Right lobe of liver (tissue), 6 donors: ENCODE data around the gene AKR1C3. TPM values are rescaled to one million over a fixed set of nuclear protein-coding genes. Genes with fewer than 3 reads are reported as not detected.
"Not testable (repeated sequence)": the region's sequence is repeated elsewhere in the genome, so short reads cannot be mapped to it uniquely, and the experiment has no call there.

Source experiments
- ATAC-seq, 4 donors: fragments of 200-7000 bp; cut with Tn5 transposase; one replicate each; pipeline ENCODE4 v1.9.1; 2020; ENCODE audit warnings: mild to moderate bottlenecking in 4 of 4, moderate library complexity in 4 of 4
- DNase-seq, 3 donors: peaks; one replicate each; pipeline ENCODE4 v3.0.0-alpha.2; 2020
- H3K27ac ChIP-seq, 3 donors: fragments of 200-600 bp; one replicate each; pipeline ENCODE4 v1.8.0; 2022
- H3K27me3 ChIP-seq, 2 donors: fragments of 200-600 bp; one replicate each; pipeline ENCODE4 v1.8.0; 2022
- H3K36me3 ChIP-seq, 4 donors: fragments of 200-600 bp; sonication (generic) in 1 of 4; one replicate each; pipeline versions ENCODE4 v1.5.1 to v1.8.0; 2017 to 2022; ENCODE audit warnings: control low read depth in 1 of 4
- H3K4me1 ChIP-seq, 4 donors: fragments of 200-600 bp; sonication (generic) in 1 of 4; one replicate each; pipeline versions ENCODE4 v1.5.1 to v1.8.0; 2017 to 2022; ENCODE audit warnings: control low read depth in 1 of 4
- H3K4me3 ChIP-seq, 3 donors: fragments of 200-600 bp; one replicate each; pipeline ENCODE4 v1.8.0; 2022
- H3K9me3 ChIP-seq, 4 donors: fragments of 200-600 bp; sonication (generic) in 1 of 4; one replicate each; pipeline versions ENCODE4 v1.5.1 to v1.8.0; 2017 to 2022; ENCODE audit warnings: control low read depth in 1 of 4
- POLR2A ChIP-seq: fragments of 450-650 bp; IDR thresholded peaks from one replicate; pipeline ENCODE4 v1.6.1; 2017; ENCODE audit warnings: antibody characterized with exemption, mild to moderate bottlenecking
- WGBS: methylation state at CpG from one replicate; pipeline ENCODE4 v1.1.6; 2018; ENCODE audit warnings: low coverage, low lambda C conversion rate; ENCODE audit not compliant: insufficient coverage; ENCODE audit errors: missing lambda C conversion rate; 5-methylcytosine and 5-hydroxymethylcytosine counted together
- intact Hi-C, 2 donors: fragments of 100-400 bp; cut with DNase I; formaldehyde crosslinking; loops; one replicate each; pipeline versions ENCODE4 v1.11.2 to v1.14.1; 2022
- total RNA-seq, 6 experiments: library from RNA; depleted of rRNA in 2 of 6; stranded (reverse); fragments of >200 nt in 2 of 6; fragmentation: NEBNext Ultra II Directional in 3 of 6; extraction: Animal tissue kit (Norgen Biotek cat#: 25700) in 3 of 6; gene quantifications; one replicate each; pipeline versions ENCODE4 v1.1.0 to v1.2.4, GENCODE V29; 2016 to 2023
- TF ChIP-seq, protein P1 (sequence below), 4 donors: fragments of 200-600 bp in 3 of 4; fragments of 450-650 bp in 1 of 4; IDR thresholded peaks; one replicate each; pipeline versions ENCODE4 v1.5.1 to v1.8.0; 2016 to 2022; ENCODE audit warnings: antibody characterized with exemption in 4 of 4, mild to moderate bottlenecking in 2 of 4
- donor health status: DM: no; HTN: yes; CAD: no.
- donor health status: DM: no; HTN: no; CAD: no.
- donor health status: DM: no; HTN: no; CAD: no.
- donor health status: DM: no; HTN: yes; CAD: no.
- donor health status: DM: no; HTN: yes; CAD: no.

AKR1C3 gene
- total RNA-seq, 6 experiments from 2014 or later: 169 to 782 (median 334) TPM

DNA sequence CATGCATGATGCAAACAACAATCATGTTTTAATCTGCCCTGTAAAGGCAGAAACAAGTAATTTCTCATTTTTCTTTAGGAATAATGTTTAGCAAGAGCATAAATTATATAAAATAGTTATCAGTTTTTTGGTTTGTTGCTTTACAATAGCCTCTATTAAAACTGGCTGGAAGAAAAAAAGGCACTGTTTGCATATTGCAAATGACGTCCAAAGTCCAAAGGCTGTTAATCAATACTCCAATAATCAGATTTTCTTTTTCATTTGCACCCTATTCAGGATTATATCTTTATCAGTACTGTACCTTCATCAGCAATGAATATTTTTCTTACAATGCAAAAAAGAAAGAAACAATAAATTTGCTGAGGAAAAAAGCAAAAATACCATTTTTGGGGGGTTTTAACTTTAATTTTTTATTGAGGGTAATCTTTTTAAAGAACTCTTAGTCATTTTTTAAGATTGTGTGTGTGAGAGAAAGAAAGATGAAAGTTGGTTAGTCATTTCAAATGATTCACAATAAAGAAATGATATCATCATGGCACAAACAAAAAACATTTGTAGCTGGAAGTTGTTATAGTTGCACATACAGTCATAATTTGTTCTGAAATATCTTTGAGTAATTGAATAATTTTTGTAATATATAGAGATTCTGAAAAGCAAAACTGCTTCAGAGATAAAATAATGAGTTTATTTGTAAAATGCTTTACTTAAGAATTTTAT is 46.1 kb upstream of the AKR1C3 start:
- Histone ChIP-seq H3K27ac (peak overlapping the region in 1 of 3 donors; percentile 31), H3K4me1 (peaks cover 0 to 56% (median 19%) of the 10 kb centered on the region in 4 donors), H3K27me3 (no peaks in the 10 kb centered on the region), H3K4me3 (no peak overlapping the region), H3K9me3 (no peaks in the 10 kb centered on the region), H3K36me3 (no peaks in the 10 kb centered on the region)
- ATAC-seq (no peak), DNase-seq (no peak)
- WGBS: 43% methylated on average over 1 of the region's 1 CpG
- TF ChIP-seq, protein P1, sequence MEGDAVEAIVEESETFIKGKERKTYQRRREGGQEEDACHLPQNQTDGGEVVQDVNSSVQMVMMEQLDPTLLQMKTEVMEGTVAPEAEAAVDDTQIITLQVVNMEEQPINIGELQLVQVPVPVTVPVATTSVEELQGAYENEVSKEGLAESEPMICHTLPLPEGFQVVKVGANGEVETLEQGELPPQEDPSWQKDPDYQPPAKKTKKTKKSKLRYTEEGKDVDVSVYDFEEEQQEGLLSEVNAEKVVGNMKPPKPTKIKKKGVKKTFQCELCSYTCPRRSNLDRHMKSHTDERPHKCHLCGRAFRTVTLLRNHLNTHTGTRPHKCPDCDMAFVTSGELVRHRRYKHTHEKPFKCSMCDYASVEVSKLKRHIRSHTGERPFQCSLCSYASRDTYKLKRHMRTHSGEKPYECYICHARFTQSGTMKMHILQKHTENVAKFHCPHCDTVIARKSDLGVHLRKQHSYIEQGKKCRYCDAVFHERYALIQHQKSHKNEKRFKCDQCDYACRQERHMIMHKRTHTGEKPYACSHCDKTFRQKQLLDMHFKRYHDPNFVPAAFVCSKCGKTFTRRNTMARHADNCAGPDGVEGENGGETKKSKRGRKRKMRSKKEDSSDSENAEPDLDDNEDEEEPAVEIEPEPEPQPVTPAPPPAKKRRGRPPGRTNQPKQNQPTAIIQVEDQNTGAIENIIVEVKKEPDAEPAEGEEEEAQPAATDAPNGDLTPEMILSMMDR (IDR thresholded peaks at IDR 0.05): no peak
- TF ChIP-seq POLR2A: no peak
- intact Hi-C loops: no loop called here

DNA sequence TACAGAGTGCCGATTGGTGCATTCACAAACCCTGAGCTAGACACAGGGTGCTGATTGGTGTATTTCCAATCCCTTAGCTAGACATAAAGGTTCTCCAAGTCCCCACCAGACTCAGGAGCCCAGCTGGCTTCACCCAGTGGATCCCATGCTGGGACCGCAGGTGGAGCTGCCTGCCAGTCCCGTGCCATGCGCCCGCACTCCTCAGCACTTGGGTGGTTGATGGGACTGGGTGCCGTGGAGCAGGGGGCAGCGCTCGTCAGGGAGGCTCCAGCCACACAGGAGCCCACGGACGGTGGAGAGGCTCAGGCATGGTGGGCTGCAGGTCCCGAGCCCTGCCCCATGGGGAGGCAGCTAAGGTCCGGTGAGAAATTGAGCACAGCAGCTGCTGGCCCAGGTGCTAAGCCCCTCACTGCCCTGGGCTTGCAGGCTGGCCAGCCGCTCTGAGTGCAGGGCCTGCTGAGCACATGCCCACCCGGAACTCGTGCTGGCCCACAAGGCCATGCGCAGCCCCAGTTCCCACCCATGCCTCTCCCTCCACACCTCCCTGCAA is 41.2 kb upstream of the AKR1C3 start:
- H3K9me3 ChIP-seq, H3K27me3 ChIP-seq, intact Hi-C loops, DNase-seq, H3K4me3 ChIP-seq, ATAC-seq, H3K27ac ChIP-seq, H3K36me3 ChIP-seq: not testable (repeated sequence)
- WGBS: 100% methylated on average over 1 of the region's 16 CpGs
- H3K4me1 ChIP-seq: peaks cover 0 to 18% (median 2%) of the 10 kb centered on the region in 4 donors

DNA sequence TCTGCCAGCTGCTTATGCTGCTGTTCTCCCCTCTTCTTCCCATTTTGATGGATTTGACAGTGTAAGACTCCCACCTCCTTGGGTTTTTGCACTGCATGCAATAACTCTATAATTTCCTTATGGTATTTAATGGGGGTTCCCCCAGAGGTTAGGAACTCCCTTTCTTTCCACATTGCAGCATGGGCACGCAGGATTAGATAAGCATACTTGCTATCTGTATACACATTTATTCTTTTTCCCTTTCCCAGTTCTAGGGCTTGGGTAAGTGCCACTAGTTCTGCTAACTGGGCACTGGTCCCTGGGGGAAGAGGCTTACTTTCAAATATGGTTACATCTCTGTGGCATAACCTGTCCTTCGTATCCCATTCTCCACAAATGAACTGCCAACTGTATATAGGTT is 39.4 kb upstream of the AKR1C3 start:
- H3K4me3 ChIP-seq, H3K4me1 ChIP-seq, H3K36me3 ChIP-seq, H3K27ac ChIP-seq, ATAC-seq, intact Hi-C loops, H3K9me3 ChIP-seq, DNase-seq, H3K27me3 ChIP-seq: not testable (repeated sequence)
- 67% methylated on average over 2 of the region's 2 CpGs for WGBS

DNA sequence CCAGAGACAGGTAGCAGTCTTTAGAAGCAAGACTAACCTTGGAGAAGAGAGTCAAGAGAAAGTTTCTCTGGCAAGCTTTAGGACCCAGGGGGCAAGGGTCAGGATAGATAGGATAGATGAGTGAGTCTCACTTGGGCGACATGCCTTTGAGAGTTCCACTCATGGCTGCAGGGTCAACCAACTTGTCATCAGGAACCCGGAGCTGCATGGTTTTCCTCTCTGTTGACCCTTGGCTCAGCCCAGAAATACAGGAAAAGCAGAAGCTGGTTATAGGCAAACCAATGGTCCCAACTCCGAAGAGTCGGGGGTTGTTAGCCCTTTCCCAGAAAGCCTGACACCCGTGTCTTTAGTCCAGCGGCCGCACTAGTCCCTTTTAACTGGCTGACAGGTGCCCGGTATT is 34.9 kb upstream of the AKR1C3 start:
- H3K27ac ChIP-seq, DNase-seq, H3K4me3 ChIP-seq, intact Hi-C loops, H3K9me3 ChIP-seq, H3K36me3 ChIP-seq, H3K27me3 ChIP-seq, ATAC-seq, H3K4me1 ChIP-seq: not testable (repeated sequence)
- WGBS: 77% methylated on average over 2 of the region's 8 CpGs

DNA sequence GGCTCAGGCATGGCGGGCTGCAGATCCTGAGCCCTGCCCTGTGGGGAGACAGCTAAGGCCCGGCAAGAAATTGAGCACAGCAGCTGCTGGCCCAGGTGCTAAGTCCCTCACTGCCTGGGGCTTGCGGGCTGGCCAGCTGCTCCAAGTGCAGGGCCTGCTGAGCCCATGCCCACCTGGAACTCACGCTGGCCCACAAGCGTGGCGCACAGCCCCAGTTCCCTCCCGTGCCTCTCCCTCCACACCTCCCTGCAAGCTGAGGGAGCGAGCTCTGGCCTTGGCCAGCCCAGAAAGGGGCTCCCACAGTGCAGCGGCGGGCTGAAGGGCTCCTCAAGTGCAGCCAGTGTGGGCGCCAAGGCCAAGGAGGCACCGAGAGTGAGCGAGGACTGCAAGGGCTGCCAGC is 33.4 kb upstream of the AKR1C3 start:
- H3K4me1 ChIP-seq, ATAC-seq, intact Hi-C loops, H3K27me3 ChIP-seq, DNase-seq, H3K4me3 ChIP-seq, H3K36me3 ChIP-seq, H3K27ac ChIP-seq, H3K9me3 ChIP-seq: not testable (repeated sequence)
- WGBS: no CpG with 5 or more reads among the region's 13 CpGs

DNA sequence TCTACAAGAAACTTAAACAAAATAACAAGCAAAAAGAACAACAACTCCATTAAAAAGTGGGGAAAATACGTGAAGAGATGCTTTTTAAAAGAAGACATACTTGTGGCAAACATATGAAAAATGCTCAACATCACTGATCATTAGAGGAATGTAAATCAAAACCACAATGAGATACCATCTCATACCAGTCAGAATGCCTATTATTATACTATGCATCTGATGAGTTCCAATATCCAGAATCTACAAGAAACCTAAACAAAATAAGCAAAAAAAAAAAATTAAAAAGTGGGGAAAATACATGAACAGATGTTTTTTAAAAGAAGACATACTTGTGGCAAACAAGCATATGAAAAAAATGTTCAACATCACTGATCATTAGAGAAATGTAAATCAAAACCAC is 29.6 kb upstream of the AKR1C3 start:
- TF ChIP-seq, protein P1 (IDR thresholded peaks at IDR 0.05): no peak
- no peak for TF ChIP-seq POLR2A
- WGBS: 85% methylated on average over 1 of the region's 1 CpG
- intact Hi-C loops: no loop called here

More for the DNA sequence above, 29.6 kb upstream of the AKR1C3 start:
- H3K9me3 ChIP-seq: no peaks in the 10 kb centered on the region
- ATAC-seq (no peak), DNase-seq (no peak)
- no peak overlapping the region for H3K27ac ChIP-seq
- H3K4me1 ChIP-seq: peaks cover 0 to 25% (median 2%) of the 10 kb centered on the region in 4 donors
- no peaks in the 10 kb centered on the region for H3K27me3 ChIP-seq
- no peaks in the 10 kb centered on the region for H3K36me3 ChIP-seq
- H3K4me3 ChIP-seq: no peak overlapping the region
